NCI-H748 (cell line): Measurements from ENCODE around the gene C9orf40.

ENCODE experiments used
- DNase-seq: peaks from one replicate; lab custom pipeline; 2025; ENCODE audit not compliant: unreplicated experiment; lab: John Stamatoyannopoulos, UW

Gene C9orf40

GRCh38 chr9:74952201-74953151, at the start of gene C9orf40:
C9orf40 (minus strand) TSS chr9:74952912; CDS start chr9:74952611, 301 bp downstream.
- DNase-seq: peak; percentile 89

GRCh38 chr9:75001719-75002421, 49.2 kb upstream of the C9orf40 start:
- peak; percentile 78 for DNase-seq

- DNase-seq: no peak
These were observed 48.1 kb upstream of the C9orf40 start for GRCh38 chr9:75000835-75001234.

- DNase-seq: no peak
These were observed 32.3 kb upstream of the C9orf40 start for GRCh38 chr9:74985041-74985440.

- no peak for DNase-seq
These were observed 31.0 kb upstream of the C9orf40 start for GRCh38 chr9:74983709-74984108.

GRCh38 chr9:74979844-74980243, 27.1 kb upstream of the C9orf40 start:
- no peak for DNase-seq

GRCh38 chr9:74977287-74977686, 24.6 kb upstream of the C9orf40 start:
- DNase-seq: no peak

GRCh38 chr9:74975538-74975937, 22.8 kb upstream of the C9orf40 start:
- no peak for DNase-seq

GRCh38 chr9:74974558-74974957, 21.8 kb upstream of the C9orf40 start:
- no peak for DNase-seq

GRCh38 chr9:74973714-74974113, 21.0 kb upstream of the C9orf40 start:
- no peak for DNase-seq

- DNase-seq: no peak
These were observed 10.3 kb upstream of the C9orf40 start for GRCh38 chr9:74963056-74963455.

GRCh38 chr9:74961496-74961895, 8.8 kb upstream of the C9orf40 start:
- no peak for DNase-seq

GRCh38 chr9:74960561-74960960, 7.8 kb upstream of the C9orf40 start:
- no peak for DNase-seq

- no peak for DNase-seq
These were observed 5.9 kb upstream of the C9orf40 start for GRCh38 chr9:74958587-74958986.

- no peak for DNase-seq
These were observed 581 bp upstream of the C9orf40 start for GRCh38 chr9:74953235-74953751.

GRCh38 chr9:74951725-74952151, 974 bp downstream of the C9orf40 start:
- DNase-seq: peak; percentile 60

GRCh38 chr9:74951107-74951720, 1.5 kb downstream of the C9orf40 start:
- DNase-seq: no peak

- no peak for DNase-seq
These were observed 2.6 kb downstream of the C9orf40 start for GRCh38 chr9:74949859-74950855.

GRCh38 chr9:74948937-74949336, 3.8 kb downstream of the C9orf40 start:
- DNase-seq: no peak

GRCh38 chr9:74946686-74947085, 6.0 kb downstream of the C9orf40 start:
- DNase-seq: no peak
